OCI-LY7 (cell line): Measurements from ENCODE around the gene ZDHHC17. TPM values are rescaled to one million over a fixed set of nuclear protein-coding genes. Genes with fewer than 3 reads are reported as not detected.

ENCODE experiments used
- BruUV-seq: library from RNA; stranded (reverse); fragments of 400-500 nt; replicated peaks from 2 replicates; lab custom pipeline; 2021; lab: Mats Ljungman, UMichigan
- CTCF ChIA-PET: fragments of 300-600 bp; sonication (Branson Sonifier 250); formaldehyde crosslinking; loops from one replicate; lab custom pipeline; 2022; ENCODE audit warnings: antibody characterized with exemption; ENCODE audit not compliant: unreplicated experiment; lab: Charles Lee
- POLR2A ChIA-PET: fragments of 300-600 bp; sonication (Branson Sonifier 250); formaldehyde crosslinking; loops from one replicate; lab custom pipeline; 2022; ENCODE audit warnings: antibody characterized with exemption; lab: Charles Lee
- DNase-seq: peaks from one replicate; pipeline ENCODE4 v3.0.0-alpha.2; 2015; ENCODE audit warnings: low spot score
- H2AFZ ChIP-seq: fragments of 200-600 bp; sonication (generic), shearing (Covaris generic); 2 replicates; pipeline ENCODE4 v1.6.1; 2014; ENCODE audit warnings: mild to moderate bottlenecking, antibody characterized with exemption, low read length, moderate library complexity
- H3K27ac ChIP-seq: fragments of 200-600 bp; sonication (generic); 2 replicates; pipeline ENCODE4 v1.5.1; 2014; ENCODE audit warnings: mixed run types, low read depth, mild to moderate bottlenecking, moderate library complexity, low read length, inconsistent platforms; ENCODE audit not compliant: poor library complexity, severe bottlenecking
- H3K36me3 ChIP-seq: fragments of 200-600 bp; sonication (generic); 2 replicates; pipeline ENCODE4 v1.6.1; 2014; ENCODE audit warnings: mild to moderate bottlenecking, antibody characterized with exemption, low read length, moderate library complexity, mixed read lengths; ENCODE audit not compliant: insufficient read depth
- H3K4me1 ChIP-seq: fragments of 200-600 bp; sonication (generic); 2 replicates; pipeline ENCODE4 v1.5.1; 2014; ENCODE audit warnings: mild to moderate bottlenecking, low read length; ENCODE audit not compliant: insufficient read depth, poor library complexity, severe bottlenecking
- H3K4me2 ChIP-seq: fragments of 200-600 bp; sonication (generic); 2 replicates; pipeline ENCODE4 v1.6.1; 2014; ENCODE audit warnings: mild to moderate bottlenecking, low read length
- H3K4me3 ChIP-seq: fragments of 200-600 bp; sonication (generic); 2 replicates; pipeline ENCODE4 v1.5.1; 2014; ENCODE audit warnings: mild to moderate bottlenecking, low read depth, low read length; ENCODE audit not compliant: poor library complexity, severe bottlenecking
- H3K79me2 ChIP-seq: fragments of 200-600 bp; sonication (generic); 2 replicates; pipeline ENCODE4 v1.6.1; 2016; ENCODE audit warnings: low read depth, mild to moderate bottlenecking, low read length, moderate library complexity, mixed read lengths; ENCODE audit not compliant: insufficient read depth
- H3K9me2 ChIP-seq: fragments of 200-600 bp; sonication (generic); 2 replicates; pipeline ENCODE4 v1.6.1; 2016; ENCODE audit warnings: mild to moderate bottlenecking, low read length, mixed read lengths; ENCODE audit not compliant: insufficient read depth
- H3K9me3 ChIP-seq: fragments of 200-600 bp; sonication (generic); 2 replicates; pipeline ENCODE4 v1.6.1; 2014; ENCODE audit warnings: mild to moderate bottlenecking, mixed run types, low read length, mixed read lengths
- H4K20me1 ChIP-seq: fragments of 200-600 bp; sonication (generic); 2 replicates; pipeline ENCODE4 v1.6.1; 2014; ENCODE audit warnings: mild to moderate bottlenecking, antibody characterized with exemption, low read length, moderate library complexity, mixed read lengths; ENCODE audit not compliant: insufficient read depth
- CTCF ChIP-seq: fragments of 200-600 bp; sonication (generic); conservative IDR thresholded peaks from 2 replicates; pipeline ENCODE4 v1.5.1; 2014; ENCODE audit warnings: mild to moderate bottlenecking, antibody characterized with exemption, low read length, moderate library complexity, mixed read lengths
- EZH2phosphoT487 ChIP-seq: fragments of 200-600 bp; sonication (generic); IDR thresholded peaks from 2 replicates; pipeline ENCODE4 v1.6.1; 2018; ENCODE audit warnings: low read depth, borderline replicate concordance, mild to moderate bottlenecking, mixed run types, antibody characterized with exemption, low read length, moderate library complexity, mixed read lengths
- intact Hi-C: fragments of 100-400 bp; cut with micrococcal nuclease; formaldehyde crosslinking; loops from one replicate; pipeline ENCODE4 v1.10.0; 2022; ENCODE audit not compliant: unreplicated experiment
- total RNA-seq, 2 experiments: library from RNA; depleted of rRNA in 1 of 2; stranded (reverse); fragments of >200 nt in 1 of 2; shearing (Covaris generic) in 1 of 2; gene quantifications; 2 replicates each; pipeline ENCODE4 v1.2.3, GENCODE V29; 2014 to 2022

ZDHHC17 gene
- total RNA-seq, 2 experiments from 2014 or later: 24.0 to 32.8 TPM

GRCh38 chr12:76883151-76883550, 119.2 kb downstream of the ZDHHC17 start:
- Histone ChIP-seq H3K27ac (no peak overlapping the region), H3K9me2 (no peaks in the 10 kb centered on the region), H3K4me1 (peaks cover 6% of the 10 kb centered on the region), H3K4me3 (no peak overlapping the region), H4K20me1 (no peaks in the 10 kb centered on the region), H2AFZ (no peak overlapping the region), H3K9me3 (no peaks in the 10 kb centered on the region), H3K79me2 (no peaks in the 10 kb centered on the region), H3K4me2 (no peak overlapping the region), H3K36me3 (no peaks in the 10 kb centered on the region)
- ChIA-PET CTCF (no interaction called here), POLR2A (no interaction called here)
- no peak for DNase-seq
- BruUV-seq: no TSS peak
- TF ChIP-seq EZH2phosphoT487: no peak
- TF ChIP-seq CTCF: no peak
- intact Hi-C loops: no loop called here

GRCh38 chr12:76883811-76884210, 119.9 kb downstream of the ZDHHC17 start:
- Histone ChIP-seq H3K27ac (no peak overlapping the region), H3K9me3 (no peaks in the 10 kb centered on the region), H3K4me3 (no peak overlapping the region), H4K20me1 (no peaks in the 10 kb centered on the region), H2AFZ (no peak overlapping the region), H3K36me3 (no peaks in the 10 kb centered on the region), H3K4me1 (peaks cover 4% of the 10 kb centered on the region), H3K79me2 (no peaks in the 10 kb centered on the region), H3K9me2 (no peaks in the 10 kb centered on the region), H3K4me2 (no peak overlapping the region)
- DNase-seq: no peak
- no peak for TF ChIP-seq CTCF
- no peak for TF ChIP-seq EZH2phosphoT487
- intact Hi-C loops: no loop called here
- BruUV-seq: no TSS peak
- ChIA-PET CTCF (no interaction called here), POLR2A (no interaction called here)

DNA sequence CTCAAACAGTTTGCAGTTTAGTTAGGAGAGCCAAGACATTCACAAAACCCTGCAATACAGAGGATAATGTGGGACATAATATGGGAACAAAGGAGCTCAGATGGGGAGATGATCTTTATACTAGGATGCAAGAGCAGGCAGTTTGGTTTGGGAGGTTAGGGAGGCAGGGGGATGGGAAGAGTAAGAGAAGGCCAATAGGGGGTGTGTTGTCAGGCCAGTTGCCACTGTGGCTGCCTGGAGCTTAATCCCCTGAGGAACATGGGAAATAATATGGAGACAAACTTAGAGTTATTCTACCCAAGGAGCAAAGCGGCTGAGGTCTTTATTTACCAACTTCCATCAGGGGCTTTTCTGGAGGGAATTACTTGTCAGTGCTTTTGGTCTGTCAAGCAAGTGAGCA, 124.9 kb downstream of the ZDHHC17 start:
- Histone ChIP-seq H3K4me2 (no peak overlapping the region), H2AFZ (no peak overlapping the region), H3K9me3 (no peaks in the 10 kb centered on the region), H3K79me2 (no peaks in the 10 kb centered on the region), H3K4me3 (no peak overlapping the region), H3K27ac (no peak overlapping the region), H3K36me3 (no peaks in the 10 kb centered on the region), H3K4me1 (no peaks in the 10 kb centered on the region), H3K9me2 (no peaks in the 10 kb centered on the region), H4K20me1 (no peaks in the 10 kb centered on the region)
- CTCF ChIA-PET: no interaction called here
- no peak for DNase-seq
- intact Hi-C loops: no loop called here
- no TSS peak for BruUV-seq
- TF ChIP-seq EZH2phosphoT487: no peak
- no peak for TF ChIP-seq CTCF
- POLR2A ChIA-PET: interaction anchor here (0.7 kb wide), 1 partner anchor 322 kb away, joined by 3 read pairs; no protein-coding TSS in a partner anchor
